ENCODE measurements around the gene SVIL.
"Not testable (repeated sequence)": the region's sequence is repeated elsewhere in the genome, so short reads cannot be mapped to it uniquely, and the experiment has no call there.

SVIL gene

DNA sequence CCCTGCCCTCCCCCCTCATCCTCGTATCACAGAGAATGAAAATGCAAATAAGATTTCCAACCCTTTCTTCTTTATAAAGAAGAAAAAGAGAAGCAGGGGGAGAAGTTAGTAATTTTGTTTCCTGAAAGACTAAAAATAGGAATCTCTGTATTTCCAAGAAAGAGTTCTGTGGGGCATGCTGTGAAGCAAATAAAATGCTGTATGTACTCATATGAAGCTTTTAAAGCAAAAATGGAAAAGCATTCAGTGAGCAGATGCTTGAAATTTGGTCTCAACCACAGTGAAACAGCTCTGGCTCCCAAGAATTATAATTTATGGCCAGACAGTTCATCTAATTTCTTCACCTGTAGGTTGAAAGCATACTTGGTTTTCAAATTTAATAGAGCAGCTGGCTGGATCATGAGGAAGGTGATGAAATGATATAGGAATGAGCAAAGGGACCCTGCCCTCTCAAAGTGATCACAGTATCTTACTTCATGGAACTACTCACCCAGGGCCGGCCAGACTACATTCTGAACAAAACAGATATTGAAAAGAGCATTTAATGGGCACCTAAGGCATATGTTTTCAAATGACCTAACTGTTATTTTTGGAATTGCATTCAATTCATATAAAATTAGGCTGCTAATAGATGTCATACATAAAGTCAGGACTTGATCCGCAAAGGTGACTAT, 31.4 kb downstream of the SVIL start:
- DNase-seq (ENCODE audit: low read depth) = no peak

DNA sequence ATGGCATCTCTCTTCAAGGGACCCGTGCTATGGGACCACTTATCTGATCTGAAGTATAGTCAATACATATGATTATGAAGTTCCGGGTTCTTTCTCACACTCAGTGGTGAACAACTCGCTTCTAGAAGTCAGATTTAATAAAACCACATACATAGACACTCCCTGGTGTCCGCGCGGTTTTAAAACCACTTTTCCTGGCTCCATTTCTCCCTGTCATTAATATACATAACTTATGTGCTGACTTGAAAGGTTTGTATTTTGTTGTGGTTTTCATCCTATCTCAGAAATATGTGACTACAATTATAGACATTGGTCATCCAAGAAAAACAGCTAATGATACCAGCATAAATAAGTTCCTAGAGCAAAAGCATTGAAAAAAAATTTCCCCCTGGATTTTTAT, 34.0 kb downstream of the SVIL start:
- no peak for DNase-seq (ENCODE audit: low read depth)

DNA sequence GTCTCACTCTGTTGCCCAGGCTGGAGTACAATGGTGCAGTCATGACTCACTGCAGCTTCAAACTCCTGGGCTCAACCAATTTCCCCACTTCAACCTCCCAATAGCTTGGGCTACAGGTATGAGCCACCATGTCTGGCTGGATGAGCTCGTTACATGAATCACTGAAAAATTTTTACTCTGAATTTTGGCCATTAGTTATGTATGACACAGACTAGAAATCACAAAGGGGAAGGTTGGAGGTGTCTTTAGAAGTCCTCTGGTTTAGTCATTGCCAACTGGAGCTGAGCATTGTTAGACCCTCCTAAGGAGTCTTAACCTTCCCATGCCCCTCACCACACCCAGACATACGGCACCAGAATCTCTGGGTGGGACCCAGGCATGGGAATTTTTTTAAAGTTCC, 34.7 kb downstream of the SVIL start:
- no peak for DNase-seq (ENCODE audit: low read depth)

DNA sequence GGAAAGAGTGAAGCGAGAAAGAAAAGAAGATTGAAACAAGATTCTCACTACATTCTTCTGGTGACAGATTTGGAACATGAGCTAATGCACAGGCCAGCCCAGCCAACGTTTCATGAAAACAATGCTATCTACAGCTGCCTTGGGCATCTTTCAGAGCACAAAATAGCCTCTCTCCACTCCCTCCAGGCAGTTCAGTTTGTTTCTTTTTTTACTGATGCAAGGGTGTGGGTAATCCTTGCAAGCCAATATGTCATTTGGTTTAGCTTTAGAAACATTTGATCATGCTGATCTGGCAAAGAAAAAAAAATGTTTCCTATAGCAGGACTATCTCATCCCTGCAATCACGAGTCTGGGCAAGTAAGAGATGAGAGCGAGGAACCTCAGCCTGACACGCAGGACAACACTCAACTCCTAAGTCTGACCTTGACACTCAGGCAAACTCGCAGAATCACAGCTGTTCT, 35.9 kb downstream of the SVIL start:
- DNase-seq (ENCODE audit: low read depth) = no peak

DNA sequence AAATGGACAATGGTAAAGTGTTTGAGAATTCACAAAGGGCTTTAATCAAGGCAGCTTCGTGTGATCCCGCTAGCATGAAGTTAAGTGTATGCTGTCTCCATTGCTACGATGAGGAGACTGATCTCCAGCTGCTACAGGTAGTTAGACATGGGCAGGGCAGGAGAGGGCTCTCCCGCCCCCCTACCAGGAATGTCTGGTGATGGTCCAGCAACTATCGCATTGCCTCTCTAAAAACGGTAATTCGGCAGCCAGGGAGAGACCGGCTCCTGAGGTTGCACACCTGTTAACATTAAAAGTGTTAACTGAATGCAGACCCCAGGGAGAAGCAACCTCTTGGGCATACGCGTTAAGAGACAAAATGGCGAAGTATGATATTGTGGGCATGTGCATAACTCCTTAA, 37.9 kb downstream of the SVIL start:
- no peak for DNase-seq (ENCODE audit: low read depth)

DNA sequence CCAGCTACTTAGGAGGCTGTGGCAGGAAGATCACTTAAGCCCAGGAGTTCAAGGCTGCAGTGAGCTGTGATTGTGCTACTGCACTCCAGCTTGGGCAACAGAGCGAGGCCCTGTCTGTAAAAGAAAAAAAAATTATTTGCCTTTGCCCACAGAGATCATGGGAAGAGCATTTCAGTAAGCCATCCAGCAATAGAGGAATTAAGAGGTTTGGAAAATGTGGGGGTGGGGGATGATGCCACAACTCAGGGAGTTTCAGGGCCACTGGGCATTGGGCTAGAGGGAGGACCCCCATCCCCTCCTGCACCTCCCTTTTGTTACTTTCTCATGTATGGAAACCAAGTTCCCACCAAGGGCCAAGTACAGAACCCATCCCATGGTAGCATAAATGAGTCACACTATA, 38.4 kb downstream of the SVIL start:
- no peak for DNase-seq (ENCODE audit: low read depth)

DNA sequence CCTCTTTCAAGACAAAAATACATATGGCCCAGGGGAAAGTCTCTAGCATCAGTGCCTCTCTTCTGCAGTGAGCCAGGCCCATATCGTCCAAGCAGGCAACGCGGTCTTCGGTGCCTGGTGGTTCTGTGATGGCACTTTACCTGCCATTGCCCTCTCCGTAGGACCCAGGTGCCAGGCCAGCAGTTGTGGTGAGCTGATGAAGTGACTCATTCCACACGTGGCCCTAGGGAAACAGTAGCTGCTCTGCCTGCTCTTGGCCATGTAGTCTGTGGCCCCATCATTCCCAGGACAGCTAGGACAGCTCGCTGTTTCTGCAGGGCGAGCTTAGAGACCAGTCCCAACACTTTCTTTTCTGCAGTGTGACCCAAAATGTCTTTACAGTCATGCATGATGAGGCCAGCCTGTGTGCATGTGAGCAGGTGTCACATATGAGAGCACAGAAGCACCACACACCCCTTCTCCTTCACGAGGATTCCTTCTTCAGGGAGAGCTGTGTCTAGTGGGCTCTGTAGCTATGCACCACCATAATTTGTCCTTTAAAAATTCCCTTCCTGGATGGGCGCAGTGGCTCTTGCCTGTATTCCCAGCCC, 39.0 kb downstream of the SVIL start:
- DNase-seq (ENCODE audit: low read depth) = no peak

DNA sequence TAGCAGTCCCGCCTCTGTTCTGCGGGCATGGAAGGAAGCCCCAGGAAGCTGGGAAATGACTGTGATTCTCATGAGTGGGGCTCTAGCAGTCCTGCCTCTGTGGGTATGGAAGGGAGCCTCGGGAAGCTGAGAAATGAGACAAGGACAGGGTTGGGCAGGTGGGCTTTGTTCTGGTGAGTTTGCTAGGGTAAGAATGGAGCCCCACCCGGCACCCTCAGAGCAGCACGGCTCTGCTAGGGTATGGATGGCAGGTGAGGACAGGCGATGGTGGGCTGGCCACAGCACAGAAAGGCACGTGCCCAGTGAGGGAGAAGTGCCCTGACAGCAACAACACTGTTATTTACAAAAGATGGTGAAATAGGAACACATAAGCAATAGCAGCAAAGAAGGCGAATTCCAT, 39.6 kb downstream of the SVIL start:
- no peak for DNase-seq (ENCODE audit: low read depth)

DNA sequence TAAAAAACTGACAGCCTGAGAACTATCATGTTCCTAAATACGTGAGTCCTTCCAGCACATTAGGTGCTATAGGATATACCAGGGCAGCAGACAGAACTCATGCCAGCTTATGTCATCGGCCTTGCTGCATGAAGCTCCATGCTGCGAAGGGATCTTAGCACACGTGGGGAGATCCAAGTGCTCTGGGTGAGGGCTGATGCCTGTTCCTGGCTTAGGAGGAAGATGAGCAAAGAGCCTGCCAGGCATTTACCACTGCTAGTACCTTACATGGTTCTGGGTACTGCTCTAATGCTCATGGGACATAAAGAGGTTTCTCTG, 43.2 kb downstream of the SVIL start:
- DNase-seq (ENCODE audit: low read depth) = no peak

DNA sequence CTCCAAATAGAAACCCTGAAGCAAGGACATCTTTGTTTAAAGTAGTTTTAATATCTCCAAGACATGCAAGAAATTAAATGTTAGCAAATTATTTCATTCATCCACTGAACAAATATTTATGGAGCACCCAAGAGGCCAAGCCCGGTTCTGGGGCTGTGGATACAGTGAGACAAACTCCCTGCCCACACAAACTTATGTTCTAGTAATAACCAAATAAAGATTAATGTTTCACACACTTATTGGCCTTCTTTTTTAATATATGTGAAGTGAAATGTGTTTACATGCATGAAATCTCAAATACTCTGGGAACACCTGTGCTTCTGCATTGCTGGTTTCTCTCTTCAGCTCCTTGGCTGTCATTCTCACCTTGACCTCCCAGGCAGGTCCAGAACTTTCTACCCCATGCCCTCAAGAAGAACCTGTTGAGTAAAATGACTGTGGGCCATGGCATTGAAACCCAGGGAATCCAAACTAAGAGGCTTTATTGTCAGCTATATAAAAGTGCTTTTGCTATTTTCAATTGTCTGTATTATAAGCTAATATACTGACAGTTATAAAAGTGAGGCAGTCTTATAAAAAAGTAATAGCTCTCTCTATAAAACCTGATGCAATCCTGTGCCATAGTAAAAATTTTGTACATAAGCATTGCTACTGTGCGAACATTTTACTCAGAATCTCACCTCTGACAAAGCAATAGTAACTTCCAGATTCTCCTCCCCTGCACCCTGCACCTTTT, 43.7 kb downstream of the SVIL start:
- DNase-seq (ENCODE audit: low read depth) = no peak

DNA sequence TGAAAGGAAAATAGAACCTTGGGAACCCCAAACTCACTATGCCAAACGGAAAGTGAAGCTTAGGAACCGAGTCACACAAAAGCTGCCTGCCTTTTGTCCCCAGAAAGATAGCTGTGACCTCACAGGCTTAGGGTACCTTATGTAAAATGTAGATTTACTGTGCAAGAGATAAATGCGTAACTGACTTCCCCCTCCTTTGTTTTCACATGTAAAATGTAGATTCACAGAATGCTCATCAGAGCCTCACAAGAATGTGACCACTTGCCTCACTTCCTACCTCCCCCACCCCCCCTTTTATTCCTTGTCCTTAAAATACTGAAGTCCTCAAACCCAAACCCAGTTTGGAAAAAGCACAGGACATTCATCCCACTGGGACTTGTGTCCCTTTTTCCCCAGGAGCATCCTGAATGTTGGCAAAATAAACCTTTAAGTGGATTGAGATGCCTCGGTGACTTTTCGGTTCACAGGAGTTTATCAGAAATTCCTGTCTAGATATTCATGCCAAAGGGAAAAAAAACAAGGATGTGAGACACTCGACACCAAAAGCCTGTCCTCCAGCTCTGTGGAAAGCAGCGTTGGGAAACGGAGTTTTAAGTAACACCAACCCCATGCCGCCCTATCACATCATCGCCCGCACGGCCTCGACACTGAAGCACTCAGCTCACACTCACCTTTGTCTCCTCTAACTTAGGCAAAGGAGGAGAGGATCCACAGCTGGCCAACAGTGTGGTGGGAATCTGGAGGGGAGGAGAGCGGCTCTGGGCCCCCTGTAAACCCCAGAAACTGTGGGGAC, 45.9 kb downstream of the SVIL start:
- DNase-seq (ENCODE audit: low read depth) = no peak

DNA sequence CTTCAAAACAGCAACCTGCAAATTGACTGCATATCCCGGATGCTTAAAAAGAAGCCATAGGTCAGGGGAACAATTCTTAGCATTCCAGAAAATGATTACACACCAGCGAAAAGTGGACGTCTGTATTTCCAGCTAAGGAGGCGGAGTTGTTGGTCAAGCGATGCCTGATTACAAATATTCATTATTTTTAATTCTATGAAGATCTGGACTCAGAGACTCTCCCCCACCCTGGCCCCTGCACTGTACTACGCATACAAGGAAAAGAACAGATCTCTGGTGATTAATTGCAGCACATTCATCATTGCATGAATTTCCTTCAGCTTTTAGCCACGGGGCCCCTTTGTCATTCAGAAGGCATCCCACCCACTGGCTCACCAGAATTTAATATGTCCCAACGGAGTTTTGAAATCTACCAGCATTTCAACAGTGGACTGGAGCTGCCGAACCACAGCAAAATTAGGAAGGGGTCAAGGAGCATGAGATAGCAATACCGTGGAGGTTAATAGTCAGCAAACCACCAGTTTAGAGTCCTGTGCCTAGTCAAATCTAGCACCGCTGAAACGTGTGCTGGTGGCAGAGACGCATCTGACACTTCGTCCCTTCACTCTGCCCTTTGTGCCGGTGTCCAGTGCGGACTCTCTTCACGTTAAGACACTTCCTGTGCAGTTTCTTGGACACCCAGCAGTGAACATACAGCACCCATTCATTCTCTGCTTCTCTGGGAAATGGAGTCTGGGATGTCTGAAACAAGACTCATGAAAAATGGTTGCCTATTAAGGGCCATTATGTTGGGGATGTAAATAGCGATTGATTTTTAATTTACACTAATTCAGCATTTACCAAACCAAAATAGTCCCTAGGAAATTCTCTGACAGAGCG, 46.8 kb downstream of the SVIL start:
- not testable (repeated sequence) for DNase-seq (ENCODE audit: low read depth)

DNA sequence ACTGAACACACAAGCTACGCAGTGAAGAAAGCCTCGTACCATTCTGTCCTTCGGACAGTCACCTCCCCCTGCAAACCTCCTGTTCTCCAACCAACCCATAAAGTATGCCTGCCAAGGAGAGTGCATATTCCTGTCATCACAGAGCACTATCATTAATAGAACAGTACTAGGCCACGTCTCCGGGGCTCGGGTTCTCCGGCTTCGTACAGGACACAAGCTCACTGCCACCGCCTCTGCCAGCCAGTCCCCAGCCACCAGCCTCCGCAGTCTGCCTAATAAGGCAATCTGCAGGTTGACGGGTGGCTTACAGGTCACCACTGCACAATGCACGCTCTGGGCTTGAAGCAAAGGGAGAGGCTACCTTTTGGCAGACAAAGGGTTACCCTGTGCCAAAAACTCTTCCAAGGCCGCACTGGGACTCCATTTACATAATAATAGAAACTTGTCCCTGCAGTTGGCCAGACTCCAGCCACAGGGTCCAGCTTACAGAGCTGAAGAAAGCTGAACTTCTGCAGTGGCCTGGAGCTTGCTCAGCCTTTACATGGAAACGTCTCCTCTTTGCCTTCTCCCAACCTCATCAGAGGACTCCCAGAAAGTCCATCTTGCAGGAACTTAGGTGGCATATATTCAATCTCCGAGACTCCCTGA, 47.5 kb downstream of the SVIL start:
- not testable (repeated sequence) for DNase-seq (ENCODE audit: low read depth)

DNA sequence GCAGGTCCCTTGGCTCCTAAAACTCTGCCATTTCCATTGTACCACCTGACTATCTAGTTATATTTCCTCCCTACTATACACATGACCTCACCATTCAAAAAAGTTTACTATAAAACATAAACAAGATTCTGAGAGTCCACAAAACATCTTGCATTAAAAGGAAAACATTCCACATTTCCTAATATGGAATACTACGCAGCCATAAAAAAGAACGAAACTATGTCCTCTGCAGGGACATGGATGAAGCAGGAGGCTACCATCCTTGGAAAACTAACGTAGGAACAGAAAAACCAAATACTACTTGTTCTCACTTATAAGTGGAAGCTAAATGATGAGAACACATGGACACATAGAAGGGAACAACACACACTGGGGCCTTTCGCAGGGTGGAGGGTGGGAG, 48.3 kb downstream of the SVIL start:
- no peak for DNase-seq (ENCODE audit: low read depth)

DNA sequence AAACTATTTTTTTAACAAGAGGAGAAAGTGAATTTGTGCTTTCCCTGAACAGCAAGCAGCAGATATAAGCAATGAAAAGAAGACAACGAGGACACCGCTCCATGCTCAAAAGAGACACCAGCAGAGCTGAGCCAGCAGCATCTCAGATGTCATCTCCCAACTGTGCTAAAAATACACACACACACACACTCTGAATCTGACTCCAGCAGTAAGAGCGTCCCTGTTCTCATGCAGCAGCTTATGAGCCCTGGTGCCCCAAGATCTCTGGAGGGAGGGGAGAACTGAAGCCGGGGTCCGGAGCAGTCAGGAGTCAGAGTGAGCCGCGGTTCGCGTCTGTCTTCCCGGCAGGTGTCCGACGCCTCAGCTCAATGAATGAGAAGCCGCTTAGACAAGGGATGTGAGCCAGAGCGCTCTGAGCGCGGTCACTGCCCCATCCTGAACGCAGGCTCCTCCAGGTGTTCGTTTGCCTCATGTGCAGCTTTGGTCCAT, 49.2 kb downstream of the SVIL start:
- no peak for DNase-seq (ENCODE audit: low read depth)

DNA sequence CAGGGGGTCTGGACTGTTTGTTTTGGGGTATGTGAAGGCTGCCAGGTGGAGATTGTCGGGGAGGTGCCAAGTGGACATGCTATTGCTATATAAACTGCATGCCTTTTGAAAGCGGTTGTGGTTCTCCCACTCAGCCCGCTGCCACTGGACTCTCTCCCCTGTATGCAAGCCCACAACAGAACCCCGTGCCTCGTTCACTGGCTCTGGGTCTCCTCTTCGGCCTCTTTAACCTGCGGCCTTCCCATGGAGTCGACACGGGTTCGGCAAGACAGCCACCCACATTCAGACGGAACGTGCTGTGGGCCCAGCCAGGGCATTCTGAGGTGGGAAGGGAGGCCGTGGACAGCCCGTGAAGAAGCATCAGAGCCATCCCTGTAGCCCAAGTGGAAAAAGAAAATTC, 50.3 kb downstream of the SVIL start:
- DNase-seq (ENCODE audit: low read depth) = no peak

DNA sequence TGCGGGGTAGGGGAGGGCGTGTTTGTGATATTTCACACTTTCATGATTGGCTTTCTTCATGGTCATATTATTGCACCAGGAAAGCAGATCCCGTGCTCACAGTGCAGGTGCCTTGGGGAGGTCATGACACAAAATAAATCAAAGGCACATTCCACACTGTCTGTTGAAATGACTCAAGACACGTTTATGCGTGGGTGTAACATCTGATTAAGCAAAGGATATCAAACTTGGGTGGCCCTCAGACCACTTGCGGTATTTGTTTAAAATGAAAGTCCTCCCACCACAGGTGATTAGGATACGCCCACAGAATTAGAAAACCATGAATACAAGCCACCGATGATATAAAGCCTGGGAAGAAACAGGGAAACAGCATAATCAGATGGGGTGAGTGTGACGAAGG, 51.1 kb downstream of the SVIL start:
- no peak for DNase-seq (ENCODE audit: low read depth)

DNA sequence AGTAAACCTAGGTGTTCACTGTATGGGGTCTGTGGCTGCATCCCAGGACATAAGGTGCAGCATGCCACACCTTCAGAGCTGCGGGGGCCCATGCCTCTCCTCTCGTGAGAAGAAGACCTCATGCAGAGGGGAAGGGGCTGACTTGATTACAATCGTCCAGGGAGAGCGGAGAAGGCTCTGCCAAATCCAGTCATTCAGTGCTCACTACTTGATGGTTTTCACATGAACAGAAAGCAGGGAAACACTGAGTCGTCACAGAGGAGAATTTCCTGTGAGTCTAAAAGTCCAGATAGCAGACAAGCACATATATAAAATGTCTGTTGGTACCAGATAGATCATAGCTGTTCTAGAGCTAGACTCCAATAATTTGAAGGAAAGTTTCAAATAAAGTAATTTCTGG, 52.0 kb downstream of the SVIL start:
- not testable (repeated sequence) for DNase-seq (ENCODE audit: low read depth)

DNA sequence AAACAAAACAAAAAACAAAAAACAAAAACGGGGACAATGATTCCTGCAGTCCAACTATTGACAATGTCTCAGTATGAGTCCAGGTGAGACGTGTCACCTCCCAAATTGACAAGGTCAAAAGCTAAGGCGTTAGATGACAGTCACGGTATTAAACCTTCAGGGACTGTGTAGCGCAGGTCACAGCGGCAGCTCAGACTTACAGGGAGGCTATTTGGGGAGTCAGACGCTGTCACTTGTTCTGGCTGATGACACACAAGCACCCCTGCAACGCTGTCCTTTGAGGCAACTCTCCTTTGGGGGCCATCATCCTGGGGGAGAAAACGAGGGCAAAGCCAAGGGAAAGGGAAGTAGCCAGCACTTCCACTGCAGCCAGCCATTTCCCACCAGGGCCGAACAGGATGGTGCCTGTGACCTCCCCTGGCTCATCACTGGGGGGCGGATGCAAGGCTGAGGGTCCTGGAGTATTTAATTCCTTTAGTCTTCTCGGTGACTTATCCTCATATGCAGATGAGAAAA, 55.3 kb downstream of the SVIL start:
- DNase-seq (ENCODE audit: low read depth) = no peak

DNA sequence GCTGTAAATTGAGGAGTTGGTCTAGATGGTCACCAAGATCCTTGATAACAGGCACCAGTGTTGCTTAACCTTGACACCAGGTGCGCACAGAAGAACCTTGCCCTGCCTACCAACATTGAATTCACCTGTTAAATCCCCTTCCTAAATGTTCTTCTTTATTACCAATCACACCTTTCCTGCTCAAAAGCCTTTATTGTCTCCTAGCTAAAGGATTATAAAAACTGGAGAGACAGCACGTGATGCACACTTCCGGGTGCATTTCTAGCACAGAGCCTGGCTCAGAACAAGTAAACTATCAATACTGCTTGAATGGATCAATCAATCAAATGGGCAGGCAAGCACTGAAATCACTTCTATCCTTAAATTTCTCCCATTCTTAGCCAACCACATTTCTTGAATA, 56.3 kb downstream of the SVIL start:
- DNase-seq (ENCODE audit: low read depth) = no peak

DNA sequence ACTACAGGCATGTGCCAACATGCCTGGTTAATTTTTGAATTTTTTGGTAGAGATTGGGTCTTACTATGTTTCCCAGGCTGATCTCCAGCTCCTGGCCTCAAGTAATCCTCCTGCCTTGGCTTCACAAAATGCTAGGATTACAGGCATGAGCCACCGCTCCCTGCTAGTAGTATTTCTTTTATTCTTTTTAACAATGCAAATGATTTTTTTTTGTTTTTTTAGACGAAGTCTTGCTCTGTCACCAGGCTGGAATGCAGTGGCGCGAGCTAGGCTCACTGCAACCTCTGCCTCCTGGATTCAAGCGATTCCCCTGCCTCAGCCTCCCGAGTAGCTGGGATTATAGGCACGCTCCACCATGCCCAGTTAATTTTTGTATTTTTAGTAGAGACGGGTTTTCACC, 58.1 kb downstream of the SVIL start:
- DNase-seq (ENCODE audit: low read depth) = no peak
